GM23338 (cell line): ENCODE measurements around the gene PPM1H. TPM values are rescaled to one million over a fixed set of nuclear protein-coding genes. Genes with fewer than 3 reads are reported as not detected.

Source experiments
- ATAC-seq: fragments of 200-7000 bp; cut with Tn5 transposase; 3 replicates; pipeline ENCODE4 v1.9.1; 2020
- DNase-seq: peaks from one replicate; pipeline ENCODE4 v3.0.0-alpha.2; 2015; ENCODE audit warnings: low spot score
- H2AFZ ChIP-seq: fragments of 200-600 bp; sonication (generic); 2 replicates; pipeline ENCODE4 v1.8.0; 2016; ENCODE audit warnings: antibody characterized with exemption, mild to moderate bottlenecking, moderate library complexity
- H3F3A ChIP-seq: fragments of 200-600 bp; sonication (generic); replicated peaks from 2 replicates; pipeline ENCODE4 v1.8.0; 2017; ENCODE audit warnings: antibody characterized with exemption, mixed run types, low read depth
- H3K27ac ChIP-seq: fragments of 200-600 bp; sonication (generic); 2 replicates; pipeline ENCODE4 v1.6.1; 2016; ENCODE audit warnings: low read depth
- H3K27me3 ChIP-seq: fragments of 200-600 bp; sonication (generic); 2 replicates; pipeline ENCODE4 v1.8.0; 2016; ENCODE audit warnings: mild to moderate bottlenecking, mixed run types, moderate library complexity; ENCODE audit not compliant: insufficient read depth
- H3K36me3 ChIP-seq: fragments of 200-600 bp; sonication (generic); 2 replicates; pipeline ENCODE4 v1.8.0; 2016; ENCODE audit warnings: mild to moderate bottlenecking; ENCODE audit not compliant: insufficient read depth
- H3K4me1 ChIP-seq: fragments of 200-600 bp; sonication (generic); 2 replicates; pipeline ENCODE4 v1.8.0; 2016; ENCODE audit warnings: mild to moderate bottlenecking, moderate library complexity; ENCODE audit not compliant: insufficient read depth
- H3K4me2 ChIP-seq: fragments of 200-600 bp; sonication (generic); 2 replicates; pipeline ENCODE4 v1.7.1; 2017; ENCODE audit warnings: mixed run types
- H3K4me3 ChIP-seq: fragments of 200-600 bp; sonication (generic); 2 replicates; pipeline ENCODE4 v1.6.1; 2016; ENCODE audit warnings: mixed run types
- H3K79me2 ChIP-seq: fragments of 200-600 bp; sonication (generic); replicated peaks from 2 replicates; pipeline ENCODE4 v1.8.0; 2017; ENCODE audit warnings: mild to moderate bottlenecking; ENCODE audit not compliant: insufficient read depth
- H3K9me2 ChIP-seq: fragments of 200-600 bp; sonication (generic); 2 replicates; pipeline ENCODE4 v1.8.0; 2017; ENCODE audit not compliant: insufficient read depth
- H4K20me1 ChIP-seq: fragments of 200-600 bp; sonication (generic); replicated peaks from 2 replicates; pipeline ENCODE4 v1.8.0; 2017; ENCODE audit warnings: mild to moderate bottlenecking; ENCODE audit not compliant: insufficient read depth
- H3K27ac Mint-ChIP-seq: 2 replicates; pipeline ENCODE4 v1.8.0; 2020; ENCODE audit warnings: inconsistent platforms, mild to moderate bottlenecking, moderate library complexity, mixed read lengths
- H3K27me3 Mint-ChIP-seq: 3 replicates; pipeline ENCODE4 v1.8.0; 2022; ENCODE audit warnings: low read depth, mild to moderate bottlenecking, moderate library complexity, mixed read lengths, inconsistent platforms; ENCODE audit not compliant: insufficient read depth, poor library complexity
- H3K36me3 Mint-ChIP-seq: 3 replicates; pipeline ENCODE4 v1.8.0; 2021; ENCODE audit warnings: low read depth, mild to moderate bottlenecking, inconsistent platforms, moderate library complexity, mixed read lengths
- H3K4me1 Mint-ChIP-seq: 3 replicates; pipeline ENCODE4 v1.8.0; 2020; ENCODE audit warnings: mild to moderate bottlenecking, inconsistent platforms, mixed read lengths
- H3K4me3 Mint-ChIP-seq: 3 replicates; pipeline ENCODE4 v1.8.0; 2021; ENCODE audit warnings: moderate library complexity, mild to moderate bottlenecking, inconsistent platforms, mixed read lengths
- H3K9me3 Mint-ChIP-seq: 3 replicates; pipeline ENCODE4 v1.8.0; 2020; ENCODE audit warnings: moderate library complexity, mild to moderate bottlenecking, inconsistent platforms, mixed read lengths
- CREB1 ChIP-seq: fragments of 250-450 bp; sonication (Bioruptor Pico); IDR thresholded peaks from 2 replicates; pipeline ENCODE4 v1.5.0; 2020; ENCODE audit warnings: low read depth, mild to moderate bottlenecking, moderate library complexity
- CTCF ChIP-seq, 2 experiments: fragments of 200-600 bp in 1 of 2; sonication (generic) in 1 of 2; conservative IDR thresholded peaks; 2 replicates each; pipeline versions ENCODE4 v1.5.1 to v1.6.1; 2016 to 2017; ENCODE audit warnings: antibody characterized with exemption in 2 of 2, low read depth in 2 of 2, mild to moderate bottlenecking in 2 of 2, moderate library complexity in 1 of 2
- ETS1 ChIP-seq: IDR thresholded peaks from 2 replicates; pipeline ENCODE4 v1.6.1; 2016; ENCODE audit warnings: antibody characterized with exemption
- EZH2 ChIP-seq: fragments of 200-600 bp; sonication (generic); IDR thresholded peaks from one replicate; pipeline ENCODE4 v1.8.0; 2017; ENCODE audit warnings: antibody characterized with exemption, mild to moderate bottlenecking, low read depth; ENCODE audit not compliant: unreplicated experiment
- EZH2phosphoT487 ChIP-seq: fragments of 200-600 bp; sonication (generic); IDR thresholded peaks from one replicate; pipeline ENCODE4 v1.8.1; 2018; ENCODE audit warnings: antibody characterized with exemption; ENCODE audit not compliant: unreplicated experiment
- JUNB ChIP-seq: IDR thresholded peaks from one replicate; pipeline ENCODE4 v1.6.1; 2016; ENCODE audit warnings: antibody characterized with exemption; ENCODE audit not compliant: unreplicated experiment
- NANOG ChIP-seq: IDR thresholded peaks from 2 replicates; pipeline ENCODE4 v1.6.1; 2016; ENCODE audit warnings: antibody characterized with exemption, borderline replicate concordance
- POLR2AphosphoS5 ChIP-seq: IDR thresholded peaks from 2 replicates; pipeline ENCODE4 v1.6.1; 2016; ENCODE audit warnings: antibody characterized with exemption, low read depth
- REST ChIP-seq: IDR thresholded peaks from one replicate; pipeline ENCODE4 v1.6.1; 2018; ENCODE audit warnings: antibody characterized with exemption; ENCODE audit not compliant: unreplicated experiment
- STAT1 ChIP-seq: IDR thresholded peaks from one replicate; pipeline ENCODE4 v1.6.1; 2016; ENCODE audit warnings: antibody characterized with exemption; ENCODE audit not compliant: unreplicated experiment
- ZNF114 ChIP-seq: fragments of 250-450 bp; sonication (Bioruptor Pico); IDR thresholded peaks from 2 replicates; pipeline ENCODE4 v1.5.0; 2020; ENCODE audit warnings: mild to moderate bottlenecking, moderate library complexity
- ZNF331 ChIP-seq: fragments of 250-450 bp; sonication (Bioruptor Pico); IDR thresholded peaks from 2 replicates; pipeline ENCODE4 v1.5.0; 2020; ENCODE audit warnings: low read depth, mild to moderate bottlenecking, moderate library complexity
- ZNF462 ChIP-seq: fragments of 250-450 bp; sonication (Bioruptor Pico); IDR thresholded peaks from 2 replicates; pipeline ENCODE4 v1.5.0; 2020; ENCODE audit warnings: mild to moderate bottlenecking, moderate library complexity
- polyA plus RNA-seq: library from polyadenylated mRNA; unstranded; fragments of >200 nt; fragmentation: Nextera tagmentation; extraction: Ambion mirVana; gene quantifications from 2 replicates; pipeline ENCODE4 v1.2.1, GENCODE V29; 2016
- total RNA-seq: library from RNA; depleted of rRNA; stranded (reverse); fragments of >200 nt; shearing (Covaris generic); gene quantifications from 2 replicates; pipeline ENCODE4 v1.2.3, GENCODE V29; 2014

PPM1H gene
- total and polyA plus RNA-seq, 2 experiments from 2014 or later = 11.4 to 41.2 TPM

GRCh38 chr12:62885242-62885641 is 49.7 kb downstream of the PPM1H start:
- Mint-ChIP-seq H3K27me3 (peaks cover 4% of the 10 kb centered on the region), H3K4me1 (peaks cover 18% of the 10 kb centered on the region), H3K4me3 (no peak overlapping the region), H3K9me3 (peaks cover 10% of the 10 kb centered on the region), H3K27ac (no peak overlapping the region), H3K36me3 (peaks cover 24% of the 10 kb centered on the region)
- Histone ChIP-seq H3K27me3 (no peaks in the 10 kb centered on the region), H2AFZ (no peak overlapping the region), H3K4me3 (no peak overlapping the region), H3F3A (no peaks in the 10 kb centered on the region), H3K4me2 (no peak overlapping the region), H3K9me2 (peaks cover 3% of the 10 kb centered on the region; the same call in 1 of the 2 replicates), H3K79me2 (peaks cover 59% of the 10 kb centered on the region), H4K20me1 (peaks cover 3% of the 10 kb centered on the region), H3K27ac (no peak overlapping the region), H3K4me1 (no peaks in the 10 kb centered on the region), H3K36me3 (no peaks in the 10 kb centered on the region)
- ATAC-seq (no peak), DNase-seq (no peak)
- TF ChIP-seq ZNF462 (CRISPR knock-in tag) (no peak), EZH2 (no peak), ZNF114 (CRISPR knock-in tag) (no peak), ZNF331 (no peak), REST (no peak), ETS1 (no peak), STAT1 (no peak), CREB1 (CRISPR knock-in tag) (no peak), JUNB (no peak), POLR2AphosphoS5 (no peak), NANOG (no peak), EZH2phosphoT487 (no peak), CTCF (conservative IDR thresholded peaks at IDR 0.05; ENCODE audit: low read depth in 2 of 2) (no peak)
